HFFc6 (cell line): ENCODE results near the gene CEBPA. TPM values are rescaled to one million over a fixed set of nuclear protein-coding genes. Genes with fewer than 3 reads are reported as not detected.

ENCODE experiments used
- DNase-seq: peaks from one replicate; pipeline ENCODE4 v3.0.0-alpha.2; 2018
- H3K27ac Mint-ChIP-seq: 2 replicates; pipeline ENCODE4 v1.8.0; 2020; ENCODE audit warnings: mild to moderate bottlenecking, mixed read lengths
- H3K27me3 Mint-ChIP-seq: 2 replicates; pipeline ENCODE4 v1.8.0; 2021; ENCODE audit warnings: mild to moderate bottlenecking, moderate library complexity, mixed read lengths; ENCODE audit not compliant: insufficient read depth
- H3K36me3 Mint-ChIP-seq: 2 replicates; pipeline ENCODE4 v1.8.0; 2021; ENCODE audit warnings: low read depth, mixed read lengths
- H3K4me1 Mint-ChIP-seq: 2 replicates; pipeline ENCODE4 v1.8.0; 2020; ENCODE audit warnings: low read depth, mixed read lengths
- H3K4me3 Mint-ChIP-seq: 2 replicates; pipeline ENCODE4 v1.8.0; 2020; ENCODE audit warnings: mild to moderate bottlenecking, moderate library complexity, mixed read lengths
- H3K9me3 Mint-ChIP-seq: 2 replicates; pipeline ENCODE4 v1.8.0; 2020; ENCODE audit warnings: mild to moderate bottlenecking, mixed read lengths
- total RNA-seq, 6 experiments: library from RNA; stranded (reverse); fragmentation: NEBNext Ultra II Directional; extraction: Animal tissue kit (Norgen Biotek cat#: 25700); gene quantifications; 2 replicates in 1 of 6; 3 replicates in 5 of 6; pipeline ENCODE4 v1.2.3, GENCODE V29; 2021
- TF ChIP-seq, protein P1 (sequence below): fragments of 200-600 bp; sonication (generic); IDR thresholded peaks from 2 replicates; pipeline ENCODE4 v1.5.0; 2021; ENCODE audit warnings: antibody characterized with exemption, mild to moderate bottlenecking

Gene CEBPA
- total RNA-seq, 6 experiments from 2014 or later = 0.12 to 0.24 (median 0.14) TPM; not detected in 1

DNA sequence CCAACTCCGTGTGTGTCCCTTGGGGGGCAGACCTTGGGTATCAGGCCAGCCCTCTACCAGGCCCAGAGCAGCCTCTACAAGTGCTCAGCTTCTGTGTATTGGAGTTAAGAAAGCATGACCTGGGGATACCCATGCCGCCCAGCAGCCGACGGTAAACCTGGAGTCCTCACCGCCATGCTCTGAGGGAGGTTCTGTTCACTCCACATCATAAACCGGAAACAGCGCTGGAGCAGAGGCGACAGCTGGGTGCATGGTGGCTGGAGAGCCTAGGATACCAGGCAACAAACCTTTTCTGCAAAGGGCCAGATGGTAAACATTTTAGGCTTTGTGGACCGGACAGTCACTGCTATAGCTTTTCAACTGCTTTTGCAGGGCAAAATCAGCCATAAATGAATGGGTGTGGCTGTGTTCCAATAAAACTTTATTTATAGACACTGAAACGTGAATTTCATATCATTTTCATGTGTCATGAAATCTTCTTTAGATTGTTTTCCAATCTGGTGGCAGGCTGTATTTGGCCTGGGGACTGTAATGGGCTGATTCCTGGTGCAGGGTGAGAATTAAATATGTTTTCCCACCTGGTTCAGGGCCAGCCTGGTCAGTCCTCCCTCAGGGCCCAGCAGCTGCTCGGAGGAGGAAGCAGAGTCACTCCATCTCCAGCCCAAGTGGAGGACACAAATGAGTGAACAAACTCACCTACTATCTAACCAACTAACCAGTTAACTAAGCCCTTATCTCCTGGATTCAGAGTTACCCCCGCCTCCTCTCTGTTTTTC is 30.9 kb downstream of the CEBPA start:
- no peaks in the 10 kb centered on the region for H3K36me3 Mint-ChIP-seq
- H3K4me1 Mint-ChIP-seq = peaks cover 8% of the 10 kb centered on the region
- H3K9me3 Mint-ChIP-seq = no peaks in the 10 kb centered on the region
- no peak overlapping the region for H3K4me3 Mint-ChIP-seq
- H3K27me3 Mint-ChIP-seq = peaks cover 19% of the 10 kb centered on the region
- DNase-seq = no peak
- H3K27ac Mint-ChIP-seq = no peak overlapping the region
- TF ChIP-seq, protein P1, sequence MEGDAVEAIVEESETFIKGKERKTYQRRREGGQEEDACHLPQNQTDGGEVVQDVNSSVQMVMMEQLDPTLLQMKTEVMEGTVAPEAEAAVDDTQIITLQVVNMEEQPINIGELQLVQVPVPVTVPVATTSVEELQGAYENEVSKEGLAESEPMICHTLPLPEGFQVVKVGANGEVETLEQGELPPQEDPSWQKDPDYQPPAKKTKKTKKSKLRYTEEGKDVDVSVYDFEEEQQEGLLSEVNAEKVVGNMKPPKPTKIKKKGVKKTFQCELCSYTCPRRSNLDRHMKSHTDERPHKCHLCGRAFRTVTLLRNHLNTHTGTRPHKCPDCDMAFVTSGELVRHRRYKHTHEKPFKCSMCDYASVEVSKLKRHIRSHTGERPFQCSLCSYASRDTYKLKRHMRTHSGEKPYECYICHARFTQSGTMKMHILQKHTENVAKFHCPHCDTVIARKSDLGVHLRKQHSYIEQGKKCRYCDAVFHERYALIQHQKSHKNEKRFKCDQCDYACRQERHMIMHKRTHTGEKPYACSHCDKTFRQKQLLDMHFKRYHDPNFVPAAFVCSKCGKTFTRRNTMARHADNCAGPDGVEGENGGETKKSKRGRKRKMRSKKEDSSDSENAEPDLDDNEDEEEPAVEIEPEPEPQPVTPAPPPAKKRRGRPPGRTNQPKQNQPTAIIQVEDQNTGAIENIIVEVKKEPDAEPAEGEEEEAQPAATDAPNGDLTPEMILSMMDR = no peak

DNA sequence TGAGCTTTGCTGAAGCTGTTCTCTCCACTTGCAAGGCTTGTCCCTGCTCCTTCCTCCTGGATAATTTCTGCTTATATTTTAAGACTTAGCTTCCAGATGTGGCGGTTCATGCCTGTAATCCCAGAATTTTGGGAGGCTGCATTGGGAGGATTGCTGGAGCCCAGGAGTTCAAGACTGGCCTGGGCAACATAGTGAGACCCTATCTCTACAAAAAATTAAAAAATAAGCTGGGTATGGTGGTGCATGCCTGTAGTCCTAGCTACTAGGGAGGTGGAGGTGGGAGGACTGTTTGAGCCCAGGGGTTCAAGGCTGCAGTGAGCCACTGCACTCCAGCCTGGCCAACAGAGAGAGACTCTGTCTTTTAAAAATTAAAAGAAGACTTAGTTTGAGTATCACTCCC is 31.6 kb downstream of the CEBPA start:
- Mint-ChIP-seq H3K4me1 (peaks cover 8% of the 10 kb centered on the region), H3K27ac (no peak overlapping the region), H3K27me3 (peaks cover 19% of the 10 kb centered on the region), H3K9me3 (no peaks in the 10 kb centered on the region), H3K36me3 (no peaks in the 10 kb centered on the region), H3K4me3 (no peak overlapping the region)
- TF ChIP-seq, protein P1 = no peak
- DNase-seq = no peak

DNA sequence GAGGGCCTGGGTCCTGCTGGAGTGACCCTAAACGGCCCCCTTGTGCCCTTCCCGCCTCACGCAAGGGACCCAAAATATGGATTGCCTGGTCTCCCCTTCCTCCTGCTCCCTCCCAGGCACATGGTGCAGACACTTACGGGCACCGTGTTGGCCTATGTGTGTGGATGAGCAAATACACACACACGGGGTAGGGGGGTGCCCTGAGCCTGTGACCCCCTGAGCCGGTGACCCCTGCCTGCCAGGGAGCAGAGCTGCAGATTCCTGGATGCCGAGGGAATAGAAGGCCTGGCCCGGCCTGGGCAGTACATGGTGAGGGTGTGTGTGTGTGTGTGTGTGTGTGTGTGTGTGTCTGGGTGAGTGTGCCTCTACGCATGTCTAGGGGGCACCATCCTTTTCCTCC is 33.3 kb downstream of the CEBPA start:
- Mint-ChIP-seq H3K4me3 (no peak overlapping the region), H3K36me3 (no peaks in the 10 kb centered on the region), H3K27ac (no peak overlapping the region), H3K4me1 (peaks cover 3% of the 10 kb centered on the region), H3K27me3 (peaks cover 29% of the 10 kb centered on the region), H3K9me3 (no peaks in the 10 kb centered on the region)
- TF ChIP-seq, protein P1 = no peak
- no peak for DNase-seq

DNA sequence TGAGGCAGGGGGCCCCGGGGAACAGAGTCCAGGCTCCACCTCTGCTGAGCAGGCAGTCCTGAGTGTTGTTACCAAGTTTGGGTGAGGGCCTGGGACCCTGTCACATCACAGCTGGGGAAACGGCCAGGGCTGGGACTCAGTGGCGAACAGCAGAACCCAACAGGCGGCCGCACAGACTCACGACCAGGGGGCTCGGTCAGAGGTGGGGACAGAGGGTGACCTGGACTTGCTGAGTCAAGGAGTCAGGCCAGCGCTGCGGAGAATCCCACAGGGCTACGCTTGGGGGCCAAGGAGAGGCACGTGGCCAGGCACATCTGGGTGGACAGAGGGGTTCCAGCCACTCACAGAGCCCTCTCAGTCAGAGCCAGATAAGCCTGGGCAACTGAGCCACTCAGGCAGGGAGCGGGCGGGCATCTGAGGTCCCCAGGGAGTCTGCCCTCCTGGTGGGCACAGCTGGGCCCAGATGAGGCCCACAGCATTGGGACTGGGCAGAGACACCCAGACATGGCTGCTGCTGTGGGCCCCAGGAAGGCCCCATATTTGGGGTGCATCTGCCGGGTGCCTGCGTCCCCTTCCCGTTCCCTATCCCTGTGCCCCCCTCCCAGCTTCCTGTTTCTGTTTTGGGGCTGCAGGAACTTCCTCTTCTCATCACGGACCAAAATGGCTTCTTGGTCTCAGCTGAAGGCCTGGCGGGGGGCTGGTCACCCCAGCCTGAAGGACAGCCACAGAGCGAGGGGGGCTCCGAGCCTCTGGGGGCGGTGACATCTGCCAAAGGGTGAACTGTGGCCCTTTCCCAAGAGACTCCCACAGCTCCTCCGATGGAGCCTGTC is 34.0 kb downstream of the CEBPA start:
- no peaks in the 10 kb centered on the region for H3K9me3 Mint-ChIP-seq

DNA sequence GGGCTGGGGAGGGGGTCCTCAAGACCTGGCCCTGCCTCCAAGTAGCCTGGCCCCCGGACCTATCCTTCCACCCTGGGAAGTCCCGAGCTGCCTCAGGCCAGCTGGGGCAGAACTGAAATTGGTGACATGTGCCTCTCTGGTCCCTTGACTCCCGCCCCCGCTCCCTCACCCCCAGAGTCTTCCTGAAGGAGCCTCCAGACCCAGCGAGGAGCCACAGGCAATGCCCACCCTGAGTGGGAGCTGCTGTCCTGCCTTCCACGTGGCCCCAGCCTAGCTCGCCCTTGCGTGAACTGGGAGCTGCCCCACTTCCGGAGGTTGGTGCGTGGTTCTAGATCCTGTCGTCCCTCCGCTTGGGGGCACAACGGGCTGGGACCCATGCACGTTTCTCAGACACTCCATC is 34.6 kb downstream of the CEBPA start:
- H3K27me3 Mint-ChIP-seq = peaks cover 29% of the 10 kb centered on the region
- DNase-seq = no peak
- H3K27ac Mint-ChIP-seq = no peak overlapping the region
- H3K4me3 Mint-ChIP-seq = no peak overlapping the region
- H3K4me1 Mint-ChIP-seq = no peaks in the 10 kb centered on the region
- no peaks in the 10 kb centered on the region for H3K9me3 Mint-ChIP-seq
- TF ChIP-seq, protein P1 = no peak
- H3K36me3 Mint-ChIP-seq = no peaks in the 10 kb centered on the region

More for the DNA sequence above, 34.0 kb downstream of the CEBPA start:
- TF ChIP-seq, protein P1 = no peak
- Mint-ChIP-seq H3K27ac (no peak overlapping the region), H3K36me3 (no peaks in the 10 kb centered on the region), H3K4me1 (no peaks in the 10 kb centered on the region), H3K27me3 (peaks cover 29% of the 10 kb centered on the region), H3K4me3 (no peak overlapping the region)
- DNase-seq = no peak
